Measurements from ENCODE around the gene SNRNP70. TPM values are rescaled to one million over a fixed set of nuclear protein-coding genes. Genes with fewer than 3 reads are reported as not detected.
A peak's percentile ranks its signal among the peaks of the same experiment; 100 is the strongest.

SNRNP70 gene
- total RNA-seq, 1 donor from 2014 or later, result 142 TPM

DNA sequence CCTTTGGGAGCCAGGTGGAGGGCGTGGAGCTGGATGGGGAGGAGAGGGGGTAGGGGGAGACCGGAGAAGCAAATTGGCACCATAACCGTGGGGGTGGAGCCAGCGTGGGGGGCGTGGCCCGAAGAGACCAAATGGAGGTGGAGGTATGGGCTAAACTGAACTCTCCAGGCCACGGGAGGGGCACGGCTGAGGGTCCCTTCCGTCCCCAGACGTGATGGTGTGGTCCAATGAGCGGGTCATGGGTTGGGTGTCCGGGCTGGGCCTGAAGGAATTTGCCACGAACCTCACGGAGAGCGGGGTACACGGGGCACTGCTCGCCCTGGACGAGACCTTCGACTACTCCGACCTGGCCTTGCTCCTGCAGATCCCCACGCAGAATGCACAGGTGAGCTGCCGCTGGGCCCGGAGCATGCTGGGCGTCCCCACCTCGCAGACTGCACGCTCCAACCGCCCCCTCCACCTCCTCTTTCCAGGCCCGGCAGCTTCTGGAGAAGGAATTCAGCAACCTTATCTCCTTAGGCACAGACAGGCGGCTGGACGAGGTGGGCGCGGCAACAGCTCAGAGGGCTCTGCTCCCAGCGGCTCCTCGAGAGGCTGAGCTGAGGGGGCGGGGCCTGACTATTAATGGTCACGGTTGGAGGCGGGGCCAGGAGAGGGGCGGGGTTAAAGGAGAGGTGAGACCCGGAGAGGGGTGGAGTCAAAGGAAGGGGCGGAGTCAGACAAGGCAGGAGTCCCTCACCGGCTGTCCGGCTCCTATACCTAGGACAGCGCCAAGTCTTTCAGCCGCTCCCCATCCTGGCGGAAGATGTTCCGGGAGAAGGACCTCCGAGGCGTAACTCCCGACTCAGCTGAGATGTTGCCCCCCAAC lies 63.8 kb downstream of the SNRNP70 start:
- peak; percentile 94 for DNase-seq

DNA sequence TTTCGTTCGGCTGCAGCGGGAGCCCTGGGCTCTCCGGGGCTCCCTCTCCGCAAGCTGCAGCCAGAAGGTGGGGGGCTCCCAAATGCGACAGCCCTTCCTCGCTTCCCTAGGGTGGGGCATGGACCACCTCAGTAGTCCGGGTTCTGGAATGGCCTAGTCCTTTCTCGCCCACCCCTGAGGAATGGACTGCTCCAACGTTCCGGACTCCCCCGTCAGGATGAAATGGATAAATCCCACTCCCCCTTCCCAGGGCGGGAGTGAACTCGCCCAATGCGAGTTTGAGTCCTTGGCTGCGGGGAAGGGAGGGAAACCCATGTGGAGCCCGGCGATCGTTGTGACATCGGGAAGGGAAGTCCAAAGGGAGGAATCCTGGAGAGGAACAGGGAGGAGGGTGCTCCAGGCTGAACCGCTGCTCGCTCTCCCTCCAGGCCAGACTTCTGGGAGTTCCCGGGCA lies 64.4 kb downstream of the SNRNP70 start:
- DNase-seq, result peak; percentile 88

DNA sequence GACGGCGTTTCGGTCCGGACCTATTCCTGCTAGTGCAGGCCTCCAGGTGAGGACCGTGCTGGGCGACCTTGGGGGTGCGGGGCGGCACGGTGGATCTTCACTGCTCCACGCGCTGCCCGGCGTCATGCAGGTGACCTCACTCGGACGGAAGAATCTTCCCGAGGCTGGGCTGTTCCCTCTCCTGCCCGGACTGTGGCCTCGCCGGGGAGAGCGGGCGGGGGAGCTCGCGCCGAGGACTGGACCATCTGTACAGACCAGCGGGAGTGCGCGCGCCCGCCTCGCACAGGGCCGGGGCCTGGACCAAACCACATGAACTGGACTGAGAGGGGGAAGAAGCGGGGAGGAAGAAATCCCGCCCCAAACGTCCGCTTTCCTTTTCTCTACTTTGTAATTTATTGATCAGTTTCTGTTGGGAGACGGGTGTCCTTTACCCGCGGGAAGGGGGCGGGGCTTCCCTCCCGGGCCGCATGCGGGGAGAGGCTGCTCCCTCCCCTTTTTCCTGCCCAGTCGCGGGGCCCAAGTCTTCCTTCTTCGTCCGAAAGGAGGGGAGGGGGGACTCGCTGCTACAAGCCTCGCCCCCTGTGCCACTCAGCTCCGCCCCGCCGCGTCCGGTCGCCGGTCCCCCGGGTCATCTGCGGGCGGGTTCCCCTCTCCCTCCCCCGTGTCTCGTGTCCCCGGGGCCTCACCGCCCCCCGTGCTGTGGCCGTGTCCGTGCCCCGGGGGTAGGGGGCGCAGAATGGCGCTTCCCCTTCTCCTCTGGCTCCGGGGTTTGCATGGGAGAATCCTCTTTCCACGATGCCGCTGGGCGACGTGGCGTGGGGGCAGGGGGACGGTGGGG lies 65.1 kb downstream of the SNRNP70 start:
- DNase-seq, result peak; percentile 83

DNA sequence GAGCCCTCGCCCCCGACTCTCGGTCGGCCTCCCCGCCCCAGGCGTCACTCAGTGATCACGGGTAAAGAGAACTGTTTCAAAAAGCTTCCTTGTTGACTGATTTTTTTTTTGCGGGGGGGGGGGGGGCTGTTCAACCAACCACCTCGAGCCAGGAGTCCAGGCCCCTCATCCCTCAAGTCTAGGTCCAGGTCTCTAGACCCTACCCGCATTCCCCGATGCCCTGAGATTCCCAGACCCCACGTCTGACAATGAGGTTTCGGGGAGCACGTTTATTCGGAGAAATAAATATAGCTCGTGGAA lies 65.6 kb downstream of the SNRNP70 start:
- DNase-seq, result no peak

DNA sequence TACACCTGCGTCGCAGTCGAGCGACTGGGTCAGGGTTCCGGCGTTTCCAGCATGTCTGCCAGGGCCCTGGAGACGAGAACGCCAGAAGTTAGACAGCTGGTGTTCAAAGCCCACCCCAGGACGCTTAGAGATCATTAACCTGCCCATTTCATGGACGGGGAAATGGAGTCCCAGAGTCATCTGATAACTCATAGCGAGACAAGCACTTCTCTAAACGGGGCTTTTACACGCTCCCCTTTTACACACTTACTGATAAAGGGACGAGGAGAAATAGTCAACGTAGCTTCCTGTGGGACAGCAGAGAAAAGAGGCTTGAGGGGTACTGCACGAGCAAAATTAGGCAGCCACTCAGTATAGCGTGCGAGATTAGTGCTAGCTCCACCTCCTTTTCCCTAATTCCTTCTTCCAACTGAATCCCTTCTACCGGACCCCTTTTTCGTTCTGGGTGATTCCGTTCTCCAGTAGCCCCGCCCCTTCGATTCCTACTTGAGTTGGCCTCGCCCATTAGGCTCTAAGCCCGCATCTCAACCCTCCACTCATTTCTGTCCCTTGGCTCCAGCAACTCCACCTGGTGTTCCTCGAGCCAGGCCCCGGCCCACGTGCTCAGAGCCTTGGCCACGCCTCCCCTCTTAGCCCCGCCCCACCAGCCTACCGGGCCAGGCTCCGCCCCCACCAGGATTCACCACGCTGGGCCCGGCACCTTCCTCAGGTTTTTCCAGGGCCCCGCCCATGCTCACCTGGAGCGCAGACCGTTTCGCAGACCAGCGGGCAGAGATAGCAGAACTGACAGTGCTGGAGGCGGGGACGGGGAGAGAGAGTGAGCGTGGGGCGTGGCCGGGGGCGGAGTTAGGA lies 66.2 kb downstream of the SNRNP70 start:
- DNase-seq, result peak; percentile 51

DNA sequence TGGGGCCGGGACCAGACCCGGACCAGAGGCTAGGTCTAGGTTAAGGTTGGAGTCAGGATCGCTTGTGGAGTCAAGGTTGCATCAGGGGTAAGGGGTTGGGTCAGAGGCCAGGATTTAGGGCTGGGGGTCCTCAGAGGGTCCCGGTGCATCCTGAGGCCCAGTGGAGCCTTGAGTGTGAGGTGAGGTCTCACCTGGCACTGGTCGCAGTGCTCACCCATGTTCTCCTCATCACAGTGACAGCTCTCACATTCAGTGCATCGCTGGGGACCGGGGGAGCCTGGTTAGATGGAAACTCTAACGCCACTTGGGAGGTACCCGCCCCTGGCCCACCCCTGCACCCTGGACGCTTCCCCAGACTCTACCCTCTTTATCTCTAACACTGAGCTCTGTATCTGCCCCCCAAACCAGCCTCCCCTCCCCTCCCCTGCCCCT lies 66.9 kb downstream of the SNRNP70 start:
- no peak for DNase-seq

DNA sequence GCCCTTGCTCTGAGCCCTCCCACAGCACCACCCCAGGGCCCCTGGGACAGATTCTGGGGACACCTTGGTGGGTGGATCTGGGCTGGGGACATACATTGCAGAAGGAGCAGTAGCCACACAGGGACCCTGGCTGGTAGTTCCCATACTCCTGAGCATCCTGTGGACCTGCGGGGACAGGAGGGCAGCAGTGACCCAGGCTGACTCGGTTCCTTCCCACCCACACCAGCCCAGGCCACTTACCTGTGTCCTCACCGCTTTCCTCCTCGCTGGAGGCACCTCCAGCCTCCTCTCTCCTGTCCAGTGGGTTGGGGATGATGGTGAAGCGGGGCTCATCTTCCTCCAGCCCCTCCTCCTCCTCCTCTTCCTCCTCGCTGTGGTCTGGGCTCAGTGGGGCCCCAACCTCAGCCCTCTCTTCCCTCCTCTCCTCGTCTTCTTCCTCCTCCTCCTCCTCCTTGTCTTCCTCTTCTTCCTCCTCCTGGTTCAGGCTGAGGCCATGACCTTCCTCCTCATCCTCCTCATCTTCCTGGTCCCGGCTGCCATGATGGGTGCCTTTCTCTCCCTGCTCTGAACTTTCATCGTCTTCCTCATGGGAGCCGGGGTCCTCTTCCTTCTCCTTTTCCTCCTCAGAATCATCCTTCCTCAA lies 68.0 kb downstream of the SNRNP70 start:
- no peak for DNase-seq

DNA sequence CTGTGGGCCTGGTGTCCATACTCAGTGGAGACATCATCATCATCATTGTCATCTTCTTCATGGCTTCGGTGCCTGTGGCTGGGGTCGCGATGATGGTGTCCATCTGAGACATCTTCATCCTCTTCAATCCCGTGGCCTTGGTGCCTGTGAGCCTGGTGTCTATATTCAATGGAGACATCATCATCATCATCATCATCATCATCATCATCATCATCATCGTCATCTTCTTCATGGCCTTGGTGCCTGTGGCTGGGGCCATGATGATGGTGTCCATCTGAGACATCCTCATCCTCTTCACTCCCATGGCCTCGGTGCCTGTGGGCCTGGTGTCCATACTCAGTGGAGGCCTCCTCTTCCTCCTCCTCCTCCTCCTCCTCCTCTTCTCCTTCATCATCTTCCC lies 69.0 kb downstream of the SNRNP70 start:
- no peak for DNase-seq

DNA sequence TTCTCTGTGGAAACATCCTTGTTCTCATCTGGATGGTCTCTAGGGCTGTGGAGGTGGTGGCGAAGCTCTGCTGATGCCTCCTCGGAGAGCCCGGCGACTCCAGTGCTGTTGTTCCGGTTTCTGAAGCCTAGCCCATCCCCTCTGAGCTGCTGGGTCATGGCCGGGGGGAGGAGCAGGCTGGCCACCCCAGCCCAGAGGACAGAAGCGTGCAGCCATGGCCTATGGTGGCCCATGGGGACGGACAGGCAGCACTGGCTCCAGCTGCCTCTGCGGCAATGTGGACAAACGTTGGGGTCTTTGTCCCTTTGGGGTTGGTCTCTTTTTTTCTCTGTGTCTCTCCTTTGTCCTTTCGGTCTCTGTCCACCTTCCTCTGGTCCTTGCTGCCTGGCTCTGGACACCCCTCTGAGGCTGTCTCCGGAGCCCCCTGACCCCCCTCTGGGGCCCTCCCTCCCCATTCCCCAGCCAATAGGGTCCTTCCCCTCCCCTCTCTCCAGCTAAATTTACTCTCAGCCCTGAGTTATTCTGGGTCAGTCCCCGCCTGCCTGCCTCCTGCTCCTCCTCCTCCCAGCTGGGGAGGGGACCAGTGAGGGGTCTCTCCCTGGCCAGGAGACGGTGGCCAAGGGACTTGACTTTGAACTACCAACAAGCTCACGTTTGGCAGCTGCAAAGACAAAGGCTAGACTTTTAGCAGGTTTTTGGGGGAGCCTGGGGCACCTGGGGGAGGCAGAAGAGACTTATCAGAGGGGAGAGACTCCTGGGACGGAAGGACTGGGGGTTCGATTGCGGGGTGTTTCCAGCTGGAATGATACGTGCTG lies 70.0 kb downstream of the SNRNP70 start, which contains the start of gene HRC:
Gene HRC (minus strand): TSS at position 392 of the 815 bp plus-strand sequence. CDS start 159 bp downstream, at position 233.
- DNase-seq, result no peak

DNA sequence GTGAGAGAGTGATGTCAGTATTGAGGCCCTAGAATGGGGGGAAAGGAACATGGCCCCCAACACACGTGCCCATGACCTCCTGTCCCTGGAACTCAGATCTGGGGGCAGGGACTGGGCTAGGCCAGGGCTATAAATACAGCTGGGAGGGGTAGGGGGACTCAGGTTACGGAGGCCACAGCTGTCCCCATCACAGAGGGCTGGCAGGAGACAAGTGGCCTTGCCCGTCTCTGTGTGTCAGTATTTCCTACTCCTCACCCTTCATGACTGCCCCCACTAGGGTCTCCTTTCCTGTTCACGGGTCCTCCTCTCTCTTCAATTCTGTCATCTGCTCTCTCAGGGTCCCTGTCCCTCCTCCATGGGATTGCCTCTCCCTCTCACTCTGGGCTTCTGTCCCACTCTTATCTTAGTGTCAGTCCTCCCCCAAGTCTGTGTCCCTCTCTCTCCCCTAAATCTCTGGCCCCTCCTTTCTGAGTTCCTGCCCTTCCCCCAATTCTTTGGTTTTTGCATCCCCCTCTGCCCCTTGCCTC lies 70.6 kb downstream of the SNRNP70 start:
- no peak for DNase-seq

DNA sequence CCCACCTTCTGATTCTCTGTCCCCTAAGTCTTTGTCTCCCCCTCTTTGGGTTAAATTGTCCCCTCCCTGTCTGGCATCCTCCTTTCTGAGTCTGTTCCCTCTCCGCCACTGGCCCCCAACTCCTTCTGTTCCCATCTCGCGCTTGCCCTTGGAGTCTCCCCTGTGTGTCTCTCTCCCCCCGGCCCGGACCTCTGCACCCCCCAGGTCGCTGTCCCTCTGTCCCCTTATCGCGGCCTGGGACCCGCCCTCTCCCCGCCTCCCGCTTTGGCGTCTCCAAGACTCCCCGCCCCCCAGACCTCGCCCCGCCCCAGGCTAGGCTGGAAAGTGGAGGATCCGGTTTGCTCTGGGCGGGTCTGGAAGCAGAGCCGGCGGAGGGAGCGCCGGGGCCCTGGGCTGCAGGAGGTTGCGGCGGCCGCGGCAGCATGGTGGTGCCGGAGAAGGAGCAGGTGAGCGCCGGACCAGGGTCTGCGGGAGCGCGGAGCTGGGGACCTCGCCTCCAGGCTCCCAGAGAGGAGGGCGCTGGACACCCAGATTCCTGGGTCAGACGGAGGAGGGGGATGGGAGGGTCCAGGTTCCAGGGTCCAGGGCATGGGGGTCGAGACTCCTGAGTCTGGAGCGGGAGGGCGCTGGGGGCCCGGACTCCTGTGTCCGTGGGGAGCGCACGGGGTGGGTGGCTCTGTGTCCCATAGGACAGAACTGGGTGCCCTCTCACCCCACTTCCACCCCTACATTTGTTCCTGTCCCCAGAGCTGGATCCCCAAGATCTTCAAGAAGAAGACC lies 72.4 kb downstream of the SNRNP70 start, which contains the start of gene TRPM4:
Gene TRPM4 (plus strand): TSS at position 348 of the 780 bp plus-strand sequence. CDS start 75 bp downstream, at position 423.
- DNase-seq, result peak; percentile 84

Other genes starting within 250 kb of the SNRNP70 start
- gene HSD17B14, start 249.0 kb upstream of the SNRNP70 start, total RNA-seq, result 1.5 and 8.0 TPM in 2 replicates
- 2.6 and 6.5 TPM in 2 replicates for gene PLEKHA4, start 216.8 kb upstream of the SNRNP70 start, total RNA-seq
- 39.2 and 59.6 TPM in 2 replicates for gene PPP1R15A, start 213.0 kb upstream of the SNRNP70 start, total RNA-seq
- 0.34 TPM in 1 of 2 replicates, not detected in the other for gene TULP2, start 186.7 kb upstream of the SNRNP70 start, total RNA-seq
- 167 and 333 TPM in 2 replicates for gene NUCB1, start 185.1 kb upstream of the SNRNP70 start, total RNA-seq
- gene DHDH, start 151.8 kb upstream of the SNRNP70 start, total RNA-seq, result not detected in 2 replicates
- gene BAX, start 130.6 kb upstream of the SNRNP70 start, total RNA-seq, result 96.8 and 134 TPM in 2 replicates
- gene FTL, start 120.1 kb upstream of the SNRNP70 start, total RNA-seq, result 1,252 and 1,399 TPM in 2 replicates
- 14.8 and 28.8 TPM in 2 replicates for gene GYS1, start 92.1 kb upstream of the SNRNP70 start, total RNA-seq
- 172 and 278 TPM in 2 replicates for gene RUVBL2, start 91.6 kb upstream of the SNRNP70 start, total RNA-seq
- not detected in 2 replicates for gene LHB, start 68.4 kb upstream of the SNRNP70 start, total RNA-seq
- not detected in 2 replicates for gene CGB3, start 61.1 kb upstream of the SNRNP70 start, total RNA-seq
- gene CGB2, start 53.6 kb upstream of the SNRNP70 start, total RNA-seq, result not detected in 2 replicates
- not detected in 2 replicates for gene CGB1, start 48.6 kb upstream of the SNRNP70 start, total RNA-seq
- gene CGB5, start 41.6 kb upstream of the SNRNP70 start, total RNA-seq, result not detected in 2 replicates
- gene CGB8, start 36.3 kb upstream of the SNRNP70 start, total RNA-seq, result not detected in 2 replicates
- not detected in 2 replicates for gene CGB7, start 27.7 kb upstream of the SNRNP70 start, total RNA-seq
- gene NTF4, start 20.6 kb upstream of the SNRNP70 start, total RNA-seq, result not detected in 2 replicates
- gene KCNA7, start 12.8 kb upstream of the SNRNP70 start, total RNA-seq, result not detected in 2 replicates
- gene LIN7B, start 28.9 kb downstream of the SNRNP70 start, total RNA-seq, result 0.56 and 0.68 TPM in 2 replicates
- 0.65 and 1.4 TPM in 2 replicates for gene C19orf73, start 33.7 kb downstream of the SNRNP70 start, total RNA-seq
- 4.0 and 12.9 TPM in 2 replicates for gene PPFIA3, start 34.1 kb downstream of the SNRNP70 start, total RNA-seq
- not detected in 2 replicates for gene HRC, start 69.9 kb downstream of the SNRNP70 start, total RNA-seq
- gene TRPM4, start 72.3 kb downstream of the SNRNP70 start, total RNA-seq, result 20.9 and 25.7 TPM in 2 replicates
- gene SLC6A16, start 239.7 kb downstream of the SNRNP70 start, total RNA-seq, result 0.28 and 1.0 TPM in 2 replicates
- not detected in 2 replicates for gene CD37, start 250.0 kb downstream of the SNRNP70 start, total RNA-seq

All from dermis blood vessel endothelial cell (primary cell).